HepG2 (cell line): ENCODE data around the gene MPPE1. TPM values are rescaled to one million over a fixed set of nuclear protein-coding genes. Genes with fewer than 3 reads are reported as not detected.

Experiments used
- ATAC-seq: fragments of 200-7000 bp; cut with Tn5 transposase; 3 replicates; pipeline ENCODE4 v1.9.1; 2020; ENCODE audit warnings: mild to moderate bottlenecking, moderate library complexity
- BruUV-seq: library from RNA; stranded (reverse); fragments of 400-500 nt; replicated peaks from 2 replicates; lab custom pipeline; 2021; lab: Mats Ljungman, UMichigan
- CTCF ChIA-PET: fragments of 300-600 bp; formaldehyde crosslinking; extraction: SDS; loops from one replicate; lab custom pipeline; 2021; ENCODE audit warnings: low total read pairs, inconsistent platforms, low intra/inter-chr PET ratio; lab: Yijun Ruan, JAX
- POLR2A ChIA-PET: fragments of 350-600 bp; sonication (Branson Sonifier 250); formaldehyde crosslinking; loops from one replicate; lab custom pipeline; 2020; ENCODE audit warnings: antibody characterized with exemption, inconsistent platforms; lab: Yijun Ruan, JAX
- DNase-seq: peaks from one replicate; pipeline ENCODE4 v3.0.0-alpha.2; 2015; ENCODE audit warnings: low spot score
- FAIRE-seq: peaks from 3 replicates; lab custom pipeline; 2011; peaks lifted over from hg19 to GRCh38; lab: Jason Lieb, UNC
- H2AFZ ChIP-seq: one replicate; pipeline ENCODE4 v1.6.1; 2011; ENCODE audit warnings: low read length, inconsistent platforms
- H3K27ac ChIP-seq: fragments of 300-600 bp; 3 replicates; pipeline ENCODE4 v1.8.0; 2011; ENCODE audit warnings: mixed run types, mild to moderate bottlenecking, mixed read lengths, low read length, inconsistent platforms; ENCODE audit not compliant: insufficient read depth; ENCODE audit errors: extremely low read length
- H3K27me3 ChIP-seq, 2 experiments: fragments of 200-600 bp in 1 of 2; 2 replicates in 1 of 2; 3 replicates in 1 of 2; pipeline versions ENCODE4 v1.6.0 to v1.8.0; 2011; ENCODE audit warnings: low read length in 2 of 2, mild to moderate bottlenecking in 2 of 2, moderate library complexity in 2 of 2, inconsistent platforms in 1 of 2; ENCODE audit not compliant: insufficient read depth in 2 of 2, control insufficient read depth in 1 of 2
- H3K36me3 ChIP-seq, 2 experiments: fragments of 200-600 bp in 1 of 2; replicated peaks in 1 of 2; 2 replicates in 1 of 2; 3 replicates in 1 of 2; pipeline versions ENCODE4 v1.5.1 to v1.8.0; 2011; ENCODE audit warnings: low read length in 2 of 2, inconsistent platforms in 1 of 2; ENCODE audit not compliant: insufficient read depth in 2 of 2, control insufficient read depth in 1 of 2
- H3K4me1 ChIP-seq: 2 replicates; pipeline ENCODE4 v1.5.1; 2012; ENCODE audit warnings: low read length, inconsistent platforms; ENCODE audit not compliant: insufficient read depth
- H3K4me2 ChIP-seq: 2 replicates; pipeline ENCODE4 v1.6.0; 2011; ENCODE audit warnings: low read depth, low read length, inconsistent platforms
- H3K4me3 ChIP-seq, 3 experiments: fragments of 200-600 bp in 1 of 3; sonication (generic), shearing (Covaris generic) in 1 of 3; replicated peaks in 1 of 3; 2 replicates each; pipeline ENCODE4 v1.5.1; 2011 to 2016; ENCODE audit warnings: low read length in 3 of 3, inconsistent platforms in 2 of 3, low read depth in 2 of 3, mild to moderate bottlenecking in 2 of 3, control low read depth in 1 of 3, mixed read lengths in 1 of 3; ENCODE audit not compliant: insufficient read depth in 1 of 3
- H3K79me2 ChIP-seq: one replicate; pipeline ENCODE4 v1.6.1; 2011; ENCODE audit warnings: low read length, inconsistent platforms; ENCODE audit not compliant: insufficient read depth
- H3K9ac ChIP-seq: 2 replicates; pipeline ENCODE4 v1.6.0; 2011; ENCODE audit warnings: mild to moderate bottlenecking, low read depth, low read length, inconsistent platforms; ENCODE audit not compliant: insufficient read depth
- H3K9me3 ChIP-seq: 2 replicates; pipeline ENCODE4 v1.5.1; 2012; ENCODE audit warnings: mild to moderate bottlenecking, low read length
- H4K20me1 ChIP-seq: 2 replicates; pipeline ENCODE4 v1.6.0; 2011; ENCODE audit warnings: inconsistent platforms, mild to moderate bottlenecking, low read length, moderate library complexity; ENCODE audit not compliant: insufficient read depth
- CREB1 ChIP-seq, 2 experiments: fragments of 450-650 bp in 1 of 2; IDR thresholded peaks; 2 replicates each; pipeline ENCODE4 v1.6.1; 2016 to 2017; ENCODE audit warnings: control low read depth in 1 of 2, mild to moderate bottlenecking in 1 of 2, missing compliant biosample characterization in 1 of 2, missing genetic modification characterization in 1 of 2
- MYC ChIP-seq: sonication (generic); formaldehyde crosslinking; IDR thresholded peaks from 2 replicates; pipeline ENCODE4 v1.9.0; 2021; ENCODE audit warnings: missing genetic modification reagents, borderline replicate concordance
- RAD21 ChIP-seq: fragments of 450-650 bp; formaldehyde crosslinking; IDR thresholded peaks from 2 replicates; pipeline ENCODE4 v1.5.0; 2020; ENCODE audit warnings: mild to moderate bottlenecking
- REXO4 ChIP-seq: sonication (generic); formaldehyde crosslinking; IDR thresholded peaks from 2 replicates; pipeline ENCODE4 v1.8.0; 2022; ENCODE audit warnings: missing genetic modification reagents, mild to moderate bottlenecking, borderline replicate concordance
- SMAD9 ChIP-seq: sonication (generic); formaldehyde crosslinking; IDR thresholded peaks from 2 replicates; pipeline ENCODE4 v1.5.1; 2020; ENCODE audit warnings: mild to moderate bottlenecking, missing genetic modification reagents
- SMC3 ChIP-seq: IDR thresholded peaks from 2 replicates; pipeline ENCODE4 v1.6.1; 2011; ENCODE audit warnings: low read length, improper control_type of control experiment
- THRA ChIP-seq: sonication (generic); formaldehyde crosslinking; IDR thresholded peaks from 2 replicates; pipeline ENCODE4 v1.4.0; 2020; ENCODE audit warnings: missing genetic modification reagents, borderline replicate concordance
- XRCC5 ChIP-seq: fragments of 200-400 bp; formaldehyde crosslinking; optimal IDR thresholded peaks from 2 replicates; pipeline ENCODE3; 2017; ENCODE audit warnings: mild to moderate bottlenecking, low read length
- ZBTB2 ChIP-seq: sonication (generic); formaldehyde crosslinking; IDR thresholded peaks from 2 replicates; pipeline ENCODE4 v1.8.0; 2022; ENCODE audit warnings: low read depth, missing genetic modification reagents
- ZMAT3 ChIP-seq: sonication (generic); formaldehyde crosslinking; conservative IDR thresholded peaks from 2 replicates; pipeline ENCODE4 v1.7.0; 2021; ENCODE audit warnings: missing genetic modification reagents
- ZNF337 ChIP-seq: sonication (generic); formaldehyde crosslinking; IDR thresholded peaks from 2 replicates; pipeline ENCODE4 v1.5.1; 2020; ENCODE audit warnings: missing genetic modification reagents, low read depth, mild to moderate bottlenecking, borderline replicate concordance
- ZNF556 ChIP-seq: sonication (generic); formaldehyde crosslinking; IDR thresholded peaks from 2 replicates; pipeline ENCODE4 v1.4.0; 2020; ENCODE audit warnings: mild to moderate bottlenecking, missing genetic modification reagents, borderline replicate concordance
- ZNF670 ChIP-seq: sonication (generic); formaldehyde crosslinking; IDR thresholded peaks from 2 replicates; pipeline ENCODE4 v1.8.0; 2022; ENCODE audit warnings: mild to moderate bottlenecking, missing genetic modification reagents, borderline replicate concordance
- WGBS: methylation state at CpG from one replicate; pipeline ENCODE4 v1.1.6; 2017; ENCODE audit warnings: low lambda C conversion rate; 5-methylcytosine and 5-hydroxymethylcytosine counted together
- in situ Hi-C: cut with HindIII; loops from 2 replicates; pipeline ENCODE4 v1.10.0; 2017; ENCODE audit warnings: low pct_unique_long_range_greater_than_20kb; ENCODE audit not compliant: extremely low pct_ligation_motif_present
- intact Hi-C: fragments of 100-400 bp; cut with micrococcal nuclease; formaldehyde crosslinking; loops from one replicate; pipeline ENCODE4 v1.10.0; 2022; ENCODE audit not compliant: unreplicated experiment
- polyA plus RNA-seq, 8 experiments: library from polyadenylated mRNA; depleted of rRNA in 3 of 8; stranded (reverse) in 7 of 8; unstranded in 1 of 8; fragments of >200 nt; fragmentation: Illumina TruSeq in 4 of 8; extraction: Trizol in 4 of 8; gene quantifications; 2 replicates each; pipeline versions ENCODE4 v1.2.1 to v1.2.3, GENCODE V29; 2011 to 2016; ENCODE audit warnings: low read depth in 4 of 8, missing spikeins in 1 of 8, mixed read lengths in 1 of 8; ENCODE audit not compliant: insufficient read depth in 1 of 8
- total RNA-seq, 5 experiments: library from RNA; depleted of rRNA; stranded (reverse); fragments of >200 nt; fragmentation: Illumina TruSeq; extraction: Trizol; gene quantifications; 2 replicates each; pipeline ENCODE4 v1.2.3, GENCODE V29; 2016; ENCODE audit warnings: low read depth in 1 of 5
- TF ChIP-seq, protein P1 (sequence below): sonication (generic); formaldehyde crosslinking; IDR thresholded peaks from 2 replicates; pipeline ENCODE4 v1.5.0; 2020; ENCODE audit warnings: mild to moderate bottlenecking, missing genetic modification reagents, moderate library complexity

The MPPE1 gene
- total and polyA plus RNA-seq, 2 of the 13 experiments (the other 11 are each of a cell fraction or from before 2014, with no cell fraction given) = 9.6 to 11.9 TPM

- TF ChIP-seq SMC3 (peak; percentile 95), ZNF556 (CRISPR knock-in tag) (no peak), RAD21 (CRISPR knock-in tag) (peak; percentile 86), XRCC5 (peak; percentile 34), CREB1 (IDR thresholded peaks at IDR 0.05) (0 out of 2 replicates have a peak, but pooled peaks have one; percentile 5), CREB1 (CRISPR knock-in tag; IDR thresholded peaks at IDR 0.05) (no peak), THRA (peak; percentile 46; the same call in 1 of the 2 replicates)
- TF ChIP-seq, protein P1, sequence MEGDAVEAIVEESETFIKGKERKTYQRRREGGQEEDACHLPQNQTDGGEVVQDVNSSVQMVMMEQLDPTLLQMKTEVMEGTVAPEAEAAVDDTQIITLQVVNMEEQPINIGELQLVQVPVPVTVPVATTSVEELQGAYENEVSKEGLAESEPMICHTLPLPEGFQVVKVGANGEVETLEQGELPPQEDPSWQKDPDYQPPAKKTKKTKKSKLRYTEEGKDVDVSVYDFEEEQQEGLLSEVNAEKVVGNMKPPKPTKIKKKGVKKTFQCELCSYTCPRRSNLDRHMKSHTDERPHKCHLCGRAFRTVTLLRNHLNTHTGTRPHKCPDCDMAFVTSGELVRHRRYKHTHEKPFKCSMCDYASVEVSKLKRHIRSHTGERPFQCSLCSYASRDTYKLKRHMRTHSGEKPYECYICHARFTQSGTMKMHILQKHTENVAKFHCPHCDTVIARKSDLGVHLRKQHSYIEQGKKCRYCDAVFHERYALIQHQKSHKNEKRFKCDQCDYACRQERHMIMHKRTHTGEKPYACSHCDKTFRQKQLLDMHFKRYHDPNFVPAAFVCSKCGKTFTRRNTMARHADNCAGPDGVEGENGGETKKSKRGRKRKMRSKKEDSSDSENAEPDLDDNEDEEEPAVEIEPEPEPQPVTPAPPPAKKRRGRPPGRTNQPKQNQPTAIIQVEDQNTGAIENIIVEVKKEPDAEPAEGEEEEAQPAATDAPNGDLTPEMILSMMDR (CRISPR knock-in tag) = peak; percentile 88
These were observed 35.5 kb downstream of the MPPE1 start (continued) for GRCh38 chr18:11872479-11873136.

DNA sequence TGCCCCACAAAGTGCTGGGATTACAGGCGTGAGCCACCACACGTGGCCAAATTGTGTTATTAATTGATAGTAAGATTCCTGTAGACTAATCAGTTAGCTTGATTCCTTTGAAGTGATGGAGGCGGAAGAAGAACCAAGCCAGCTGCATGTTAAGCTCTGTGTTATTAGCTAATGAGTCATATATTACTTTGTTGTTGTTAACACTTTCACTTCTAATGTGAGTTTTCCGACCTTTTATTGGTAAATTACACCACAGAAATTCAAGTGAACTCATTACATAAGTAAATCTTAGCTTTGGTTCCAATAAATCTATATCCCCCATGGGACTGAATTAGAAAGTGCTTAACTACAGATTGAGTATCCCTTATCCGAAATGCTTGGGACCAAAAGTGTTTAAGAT, 36.6 kb downstream of the MPPE1 start:
- no peak overlapping the region for H3K9ac ChIP-seq
- no TSS peak for BruUV-seq
- H4K20me1 ChIP-seq = no peaks in the 10 kb centered on the region
- DNase-seq (no peak), ATAC-seq (no peak), FAIRE-seq (no peak)
- no peaks in the 10 kb centered on the region for H3K36me3 ChIP-seq
- H3K9me3 ChIP-seq = no peaks in the 10 kb centered on the region
- WGBS = 79% methylated on average over 5 of the region's 5 CpGs
- no peak overlapping the region for H3K4me3 ChIP-seq
- H3K27ac ChIP-seq = no peak overlapping the region
- no peak overlapping the region for H3K4me2 ChIP-seq
- no peaks in the 10 kb centered on the region for H3K27me3 ChIP-seq
- peaks cover 19% of the 10 kb centered on the region for H3K4me1 ChIP-seq
- H2AFZ ChIP-seq = no peak overlapping the region
- in situ Hi-C loops (loop anchor here (5.0 kb wide), 1 partner anchor 44 kb away; no protein-coding TSS in a partner anchor), intact Hi-C loops (loop anchor here (5.0 kb wide), 1 partner anchor 36 kb away; the partner anchor contains the start of gene MPPE1)
- no peaks in the 10 kb centered on the region for H3K79me2 ChIP-seq
- POLR2A ChIA-PET = no interaction called here
- CTCF ChIA-PET = interaction anchor here (2.0 to 2.7 kb wide), 2 partner anchors 45 to 139 kb away, joined by 14 read pairs; no protein-coding TSS in a partner anchor
- TF ChIP-seq SMAD9 (CRISPR knock-in tag) (no peak), MYC (no peak), ZNF337 (CRISPR knock-in tag) (no peak), ZBTB2 (CRISPR knock-in tag) (no peak), ZMAT3 (CRISPR knock-in tag) (no peak), REXO4 (CRISPR knock-in tag) (no peak), ZNF670 (no peak)
